Measurements from ENCODE around the gene GNB5. TPM values are rescaled to one million over a fixed set of nuclear protein-coding genes. Genes with fewer than 3 reads are reported as not detected.
"Not testable (repeated sequence)": the region's sequence is repeated elsewhere in the genome, so short reads cannot be mapped to it uniquely, and the experiment has no call there.

The GNB5 gene
- total and polyA plus RNA-seq, 10 donors = 18.6 to 43.2 (median 30.3) TPM

DNA sequence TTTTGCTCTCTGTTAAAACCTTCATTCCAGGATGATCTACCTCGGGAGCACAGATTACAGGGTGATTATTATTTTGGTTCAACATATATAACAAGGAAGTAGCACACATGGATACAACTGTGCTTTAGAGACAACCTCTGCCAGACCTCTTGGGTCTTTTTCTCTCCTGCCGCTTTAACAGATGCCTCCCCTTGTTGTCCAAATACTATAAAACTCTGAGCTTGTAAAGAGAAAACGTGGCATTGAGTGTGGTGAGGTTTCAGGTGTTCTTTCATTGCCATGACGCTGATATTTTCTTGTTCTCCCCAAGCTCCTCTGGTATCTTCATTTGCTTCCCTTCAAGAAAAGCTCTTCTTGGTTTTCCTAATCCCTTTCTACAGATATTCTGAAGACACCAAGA lies 107.6 kb downstream of the GNB5 start:
- TF ChIP-seq POLR2A (IDR thresholded peaks at IDR 0.05) (no peak), POLR2AphosphoS5 (IDR thresholded peaks at IDR 0.05) (no peak)
- TF ChIP-seq, protein P1, sequence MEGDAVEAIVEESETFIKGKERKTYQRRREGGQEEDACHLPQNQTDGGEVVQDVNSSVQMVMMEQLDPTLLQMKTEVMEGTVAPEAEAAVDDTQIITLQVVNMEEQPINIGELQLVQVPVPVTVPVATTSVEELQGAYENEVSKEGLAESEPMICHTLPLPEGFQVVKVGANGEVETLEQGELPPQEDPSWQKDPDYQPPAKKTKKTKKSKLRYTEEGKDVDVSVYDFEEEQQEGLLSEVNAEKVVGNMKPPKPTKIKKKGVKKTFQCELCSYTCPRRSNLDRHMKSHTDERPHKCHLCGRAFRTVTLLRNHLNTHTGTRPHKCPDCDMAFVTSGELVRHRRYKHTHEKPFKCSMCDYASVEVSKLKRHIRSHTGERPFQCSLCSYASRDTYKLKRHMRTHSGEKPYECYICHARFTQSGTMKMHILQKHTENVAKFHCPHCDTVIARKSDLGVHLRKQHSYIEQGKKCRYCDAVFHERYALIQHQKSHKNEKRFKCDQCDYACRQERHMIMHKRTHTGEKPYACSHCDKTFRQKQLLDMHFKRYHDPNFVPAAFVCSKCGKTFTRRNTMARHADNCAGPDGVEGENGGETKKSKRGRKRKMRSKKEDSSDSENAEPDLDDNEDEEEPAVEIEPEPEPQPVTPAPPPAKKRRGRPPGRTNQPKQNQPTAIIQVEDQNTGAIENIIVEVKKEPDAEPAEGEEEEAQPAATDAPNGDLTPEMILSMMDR (IDR thresholded peaks at IDR 0.05 in 8 of 11, conservative IDR thresholded peaks at IDR 0.05 in 3 of 11) = no peak
- H3K4me3 ChIP-seq = no peak overlapping the region
- peaks cover 7 to 25% (median 18%) of the 10 kb centered on the region in 6 donors for H3K4me1 ChIP-seq
- H3K27me3 ChIP-seq (replicated peaks in 1 of 7) = no peaks in the 10 kb centered on the region
- no peak overlapping the region for H3K27ac ChIP-seq
- H3K9me3 ChIP-seq = peaks cover 0 to 22% (median 14%) of the 10 kb centered on the region in 8 donors
- 64 to 76% (median 71%) methylated on average over 4 of the region's 4 CpGs for WGBS, 5 donors
- DNase-seq = no peak
- H3K36me3 ChIP-seq = no peaks in the 10 kb centered on the region
- intact Hi-C loops (cut with DNase I; ENCODE audit: low total_unique reads) = no loop called here

GRCh38 chr15:52083037-52083359 lies 108.2 kb downstream of the GNB5 start:
- 63 to 77% (median 70%) methylated on average over 1 of the region's 1 CpG for WGBS, 5 donors
- peaks cover 7 to 26% (median 18%) of the 10 kb centered on the region in 6 donors for H3K4me1 ChIP-seq

DNA sequence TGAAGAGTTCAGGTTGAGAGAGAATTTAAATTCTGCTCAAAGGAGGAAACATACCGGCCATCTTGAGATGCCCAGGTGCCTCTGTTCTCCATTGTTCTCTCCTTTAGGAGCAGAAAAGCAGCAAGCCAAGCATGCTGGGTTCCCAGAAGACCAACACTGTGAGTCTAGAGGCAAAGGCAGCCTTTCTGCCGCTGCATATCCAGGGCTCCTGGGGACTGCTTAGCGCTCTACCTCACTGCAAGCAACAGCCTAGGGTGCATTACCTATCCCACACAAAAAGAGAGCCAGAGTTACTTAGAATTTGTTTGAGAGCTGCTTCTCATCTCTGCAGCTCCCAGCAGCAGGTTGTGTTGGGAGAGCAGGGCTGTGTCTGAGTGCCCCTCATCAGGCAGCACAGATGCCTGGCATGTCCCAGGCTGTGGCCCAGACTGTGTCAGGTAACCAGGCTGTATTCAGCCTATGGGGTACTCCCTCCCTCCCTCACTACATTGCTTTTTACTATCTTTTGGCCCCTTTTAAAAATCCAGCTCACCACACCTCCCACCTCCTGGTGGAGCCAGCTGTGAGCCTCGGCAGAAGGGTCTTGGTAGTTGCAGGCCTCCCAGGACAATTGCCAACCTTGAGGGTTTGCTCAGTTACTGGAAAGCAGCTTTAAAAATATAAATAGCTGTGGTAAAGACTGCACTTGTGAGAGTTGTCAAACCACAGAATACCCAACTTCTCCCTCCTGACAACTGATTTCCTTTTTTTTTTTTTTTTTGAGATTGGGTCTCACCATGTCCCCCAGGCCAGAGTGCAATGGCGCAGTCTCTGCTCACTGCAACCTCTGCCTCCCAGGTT lies 108.8 kb downstream of the GNB5 start:
- Histone ChIP-seq H3K9me3 (peaks cover 0 to 18% (median 14%) of the 10 kb centered on the region in 8 donors), H3K27ac (no peak overlapping the region), H3K4me3 (no peak overlapping the region), H3K36me3 (no peaks in the 10 kb centered on the region), H3K4me1 (peaks cover 7 to 26% (median 18%) of the 10 kb centered on the region in 6 donors), H3K27me3 (replicated peaks in 1 of 7) (no peaks in the 10 kb centered on the region)
- no peak for DNase-seq
- TF ChIP-seq POLR2AphosphoS5 (IDR thresholded peaks at IDR 0.05) = no peak
- TF ChIP-seq, protein P1 (IDR thresholded peaks at IDR 0.05 in 8 of 11, conservative IDR thresholded peaks at IDR 0.05 in 3 of 11) = no peak
- TF ChIP-seq POLR2A (IDR thresholded peaks at IDR 0.05) = no peak
- intact Hi-C loops (cut with DNase I; ENCODE audit: low total_unique reads) = no loop called here
- WGBS, 5 donors = 59 to 77% (median 66%) methylated on average over 5 of the region's 5 CpGs

More at GRCh38 chr15:52083037-52083359, 108.2 kb downstream of the GNB5 start:
- H3K4me3 ChIP-seq; intact Hi-C loops (cut with DNase I; ENCODE audit: low total_unique reads); H3K27ac ChIP-seq; H3K36me3 ChIP-seq; DNase-seq; H3K27me3 ChIP-seq (replicated peaks in 1 of 7): not testable (repeated sequence)
- H3K9me3 ChIP-seq = peaks cover 0 to 22% (median 14%) of the 10 kb centered on the region in 8 donors

DNA sequence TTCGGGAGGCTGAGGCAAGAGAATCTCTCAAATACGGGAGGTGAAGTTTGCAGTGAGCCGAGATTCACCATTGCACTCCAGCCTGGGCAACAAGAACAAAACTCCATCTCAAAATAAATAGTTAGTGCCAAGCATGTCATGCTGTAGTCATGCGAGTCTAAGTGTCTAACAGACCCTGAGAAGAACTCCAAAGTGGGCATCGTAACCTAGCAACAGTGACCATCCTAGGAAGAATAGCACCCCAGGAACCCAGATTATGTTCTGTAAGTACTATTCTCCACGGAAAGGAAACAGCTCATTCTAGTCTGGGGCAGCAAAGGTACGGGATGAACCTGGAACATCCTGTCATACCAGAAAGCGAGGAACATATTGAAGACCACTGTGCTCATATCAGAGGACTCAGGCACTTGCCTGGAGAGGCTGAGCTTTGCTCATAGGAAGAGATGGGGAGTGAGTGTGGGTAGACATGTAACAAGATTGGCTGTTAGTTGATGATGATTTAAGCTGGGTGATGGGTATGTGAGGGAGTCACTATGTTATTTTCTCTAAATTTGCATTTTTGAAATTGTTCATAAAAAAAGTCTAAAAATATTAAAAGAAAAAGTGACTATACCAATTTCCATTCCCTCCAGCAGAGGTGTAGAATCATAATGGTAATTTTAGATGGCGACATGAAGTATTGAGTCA lies 110.3 kb downstream of the GNB5 start:
- no peak for TF ChIP-seq POLR2AphosphoS5 (IDR thresholded peaks at IDR 0.05)
- no peak for TF ChIP-seq POLR2A (IDR thresholded peaks at IDR 0.05)
- TF ChIP-seq, protein P1 (IDR thresholded peaks at IDR 0.05 in 8 of 11, conservative IDR thresholded peaks at IDR 0.05 in 3 of 11) = no peak
- Histone ChIP-seq H3K9me3 (peaks cover 0 to 3% (median 0%) of the 10 kb centered on the region in 8 donors), H3K36me3 (no peaks in the 10 kb centered on the region), H3K4me1 (peaks cover 7 to 26% (median 18%) of the 10 kb centered on the region in 6 donors), H3K27ac (no peak overlapping the region), H3K27me3 (replicated peaks in 1 of 7) (no peaks in the 10 kb centered on the region), H3K4me3 (no peak overlapping the region)
- intact Hi-C loops (cut with DNase I; ENCODE audit: low total_unique reads) = no loop called here
- whole genome bisulfite sequencing, 5 donors = 89 to 93% (median 91%) methylated on average over 9 of the region's 9 CpGs
- no peak for DNase-seq
